ENCODE measurements around the gene N4BP2. TPM values are rescaled to one million over a fixed set of nuclear protein-coding genes. Genes with fewer than 3 reads are reported as not detected.
A peak's percentile ranks its signal among the peaks of the same experiment; 100 is the strongest.
"Not testable (repeated sequence)": the region's sequence is repeated elsewhere in the genome, so short reads cannot be mapped to it uniquely, and the experiment has no call there.

The N4BP2 gene
- total RNA-seq, 4 donors from 2014 or later, result 5.5 to 9.7 (median 7.7) TPM

DNA sequence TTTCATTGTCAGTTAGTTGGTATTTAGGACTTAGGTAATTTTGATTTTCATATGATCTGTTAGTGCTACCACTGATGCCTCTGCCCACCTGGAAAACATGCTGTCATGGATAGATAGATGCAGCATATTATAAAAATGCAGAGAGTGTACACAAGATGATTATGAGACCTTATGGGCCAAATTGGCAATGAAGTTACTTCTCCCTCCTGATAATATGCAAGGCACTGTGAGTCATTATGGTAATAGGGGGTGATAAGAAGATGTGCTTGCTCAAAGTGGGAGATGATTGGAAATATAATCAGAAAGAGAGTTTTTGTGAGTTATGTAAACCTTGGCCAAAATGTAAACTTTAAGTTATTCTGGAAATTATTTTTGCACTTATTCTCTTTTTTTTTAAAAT lies 83.5 kb downstream of the N4BP2 start:
- intact Hi-C loops (cut with DNase I), result no loop called here
- no peak for DNase-seq (ENCODE audit: extremely low spot score)
- Histone ChIP-seq H3K36me3 (peaks cover 0 to 27% (median 16%) of the 10 kb centered on the region in 4 donors), H3K4me3 (no peak overlapping the region), H3K9me3 (no peaks in the 10 kb centered on the region), H3K4me1 (peaks cover 0 to 3% (median 0%) of the 10 kb centered on the region in 4 donors), H3K27ac (replicated peaks in 1 of 4) (no peak overlapping the region), H3K27me3 (no peaks in the 10 kb centered on the region)
- TF ChIP-seq, protein P1, sequence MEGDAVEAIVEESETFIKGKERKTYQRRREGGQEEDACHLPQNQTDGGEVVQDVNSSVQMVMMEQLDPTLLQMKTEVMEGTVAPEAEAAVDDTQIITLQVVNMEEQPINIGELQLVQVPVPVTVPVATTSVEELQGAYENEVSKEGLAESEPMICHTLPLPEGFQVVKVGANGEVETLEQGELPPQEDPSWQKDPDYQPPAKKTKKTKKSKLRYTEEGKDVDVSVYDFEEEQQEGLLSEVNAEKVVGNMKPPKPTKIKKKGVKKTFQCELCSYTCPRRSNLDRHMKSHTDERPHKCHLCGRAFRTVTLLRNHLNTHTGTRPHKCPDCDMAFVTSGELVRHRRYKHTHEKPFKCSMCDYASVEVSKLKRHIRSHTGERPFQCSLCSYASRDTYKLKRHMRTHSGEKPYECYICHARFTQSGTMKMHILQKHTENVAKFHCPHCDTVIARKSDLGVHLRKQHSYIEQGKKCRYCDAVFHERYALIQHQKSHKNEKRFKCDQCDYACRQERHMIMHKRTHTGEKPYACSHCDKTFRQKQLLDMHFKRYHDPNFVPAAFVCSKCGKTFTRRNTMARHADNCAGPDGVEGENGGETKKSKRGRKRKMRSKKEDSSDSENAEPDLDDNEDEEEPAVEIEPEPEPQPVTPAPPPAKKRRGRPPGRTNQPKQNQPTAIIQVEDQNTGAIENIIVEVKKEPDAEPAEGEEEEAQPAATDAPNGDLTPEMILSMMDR (IDR thresholded peaks at IDR 0.05), result no peak

DNA sequence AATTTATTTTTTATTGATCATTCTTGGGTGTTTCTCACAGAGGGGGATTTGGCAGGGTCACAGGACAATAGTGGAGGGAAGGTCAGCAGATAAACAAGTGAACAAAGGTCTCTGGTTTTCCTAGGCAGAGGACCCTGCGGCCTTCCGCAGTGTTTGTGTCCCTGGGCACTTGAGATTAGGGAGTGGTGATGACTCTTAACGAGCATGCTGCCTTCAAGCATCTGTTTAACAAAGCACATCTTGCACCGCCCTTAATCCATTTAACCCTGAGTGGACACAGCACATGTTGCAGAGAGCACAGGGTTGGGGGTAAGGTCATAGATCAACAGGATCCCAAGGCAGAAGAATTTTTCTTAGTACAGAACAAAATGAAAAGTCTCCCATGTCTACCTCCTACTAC lies 83.9 kb downstream of the N4BP2 start:
- WGBS, result 86% methylated on average over 4 of the region's 4 CpGs
- intact Hi-C loops (cut with DNase I); H3K4me1 ChIP-seq; H3K27ac ChIP-seq (replicated peaks in 1 of 4); H3K27me3 ChIP-seq; DNase-seq (ENCODE audit: extremely low spot score); H3K9me3 ChIP-seq; H3K4me3 ChIP-seq: not testable (repeated sequence)
- H3K36me3 ChIP-seq, result peaks cover 0 to 27% (median 16%) of the 10 kb centered on the region in 4 donors

DNA sequence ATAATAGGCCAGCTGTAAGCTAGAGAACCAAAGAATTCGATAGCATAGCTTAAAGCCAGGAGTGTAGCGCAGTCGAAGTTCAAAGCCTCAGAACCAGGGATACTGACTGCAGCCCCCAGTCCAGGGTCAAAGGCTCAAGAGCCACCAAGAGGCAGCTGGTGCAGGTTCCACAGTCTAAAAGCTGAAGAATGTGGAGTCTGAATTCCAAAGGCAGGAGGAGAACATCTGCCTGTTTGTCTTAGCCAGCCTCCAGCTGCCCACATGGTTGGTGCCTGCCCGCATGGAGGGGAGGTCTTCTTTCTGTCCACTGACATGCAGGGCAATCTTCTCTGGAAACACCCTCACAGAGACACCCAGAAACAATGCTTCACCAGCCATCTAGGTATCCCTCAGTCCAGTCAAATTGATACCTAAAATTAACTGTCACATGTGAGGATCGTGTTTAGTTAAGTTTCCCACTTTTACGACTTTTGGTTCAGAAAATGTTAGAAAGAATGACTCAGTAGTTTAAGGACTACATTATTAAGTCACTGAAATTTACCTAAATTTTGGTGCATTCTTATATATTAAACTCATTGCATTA lies 87.4 kb downstream of the N4BP2 start:
- 94% methylated on average over 5 of the region's 6 CpGs for WGBS
- intact Hi-C loops (cut with DNase I), result no loop called here
- no peaks in the 10 kb centered on the region for H3K27me3 ChIP-seq
- no peak overlapping the region for H3K27ac ChIP-seq (replicated peaks in 1 of 4)
- no peak overlapping the region for H3K4me3 ChIP-seq
- H3K9me3 ChIP-seq, result no peaks in the 10 kb centered on the region
- H3K4me1 ChIP-seq, result peaks cover 0 to 3% (median 0%) of the 10 kb centered on the region in 4 donors
- TF ChIP-seq, protein P1 (IDR thresholded peaks at IDR 0.05), result no peak
- no peak for DNase-seq (ENCODE audit: extremely low spot score)
- peaks cover 0 to 16% (median 10%) of the 10 kb centered on the region in 4 donors for H3K36me3 ChIP-seq

DNA sequence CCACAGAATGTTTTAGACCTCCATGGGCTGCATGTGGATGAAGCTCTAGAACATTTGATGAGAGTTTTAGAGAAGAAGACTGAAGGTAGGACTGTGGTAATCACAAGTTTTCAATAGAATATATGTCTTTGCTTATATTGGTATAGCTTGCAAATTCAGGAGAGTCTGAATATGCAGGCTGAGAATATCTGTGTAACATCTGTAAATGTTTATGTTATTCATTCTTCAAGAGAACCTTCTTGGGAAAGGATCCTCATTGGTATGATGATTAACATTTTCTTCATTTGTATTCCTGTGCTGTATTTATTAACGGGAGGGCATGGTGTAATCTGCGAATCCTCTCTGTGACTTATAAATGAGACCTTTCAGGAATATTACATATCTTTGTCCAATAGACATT lies 88.1 kb downstream of the N4BP2 start:
- Histone ChIP-seq H3K4me3 (no peak overlapping the region), H3K27me3 (no peaks in the 10 kb centered on the region), H3K4me1 (peaks cover 0 to 3% (median 0%) of the 10 kb centered on the region in 4 donors), H3K36me3 (peaks cover 0 to 16% (median 10%) of the 10 kb centered on the region in 4 donors), H3K9me3 (no peaks in the 10 kb centered on the region), H3K27ac (replicated peaks in 1 of 4) (no peak overlapping the region)
- WGBS, result 69% methylated on average over 2 of the region's 2 CpGs
- DNase-seq (ENCODE audit: extremely low spot score), result no peak
- TF ChIP-seq POLR2AphosphoS5 (IDR thresholded peaks at IDR 0.05) (no peak), POLR2A (IDR thresholded peaks at IDR 0.05; ENCODE audit: low read depth) (no peak), EP300 (IDR thresholded peaks at IDR 0.05) (no peak)
- TF ChIP-seq, protein P1 (IDR thresholded peaks at IDR 0.05), result no peak
- intact Hi-C loops (cut with DNase I), result no loop called here

DNA sequence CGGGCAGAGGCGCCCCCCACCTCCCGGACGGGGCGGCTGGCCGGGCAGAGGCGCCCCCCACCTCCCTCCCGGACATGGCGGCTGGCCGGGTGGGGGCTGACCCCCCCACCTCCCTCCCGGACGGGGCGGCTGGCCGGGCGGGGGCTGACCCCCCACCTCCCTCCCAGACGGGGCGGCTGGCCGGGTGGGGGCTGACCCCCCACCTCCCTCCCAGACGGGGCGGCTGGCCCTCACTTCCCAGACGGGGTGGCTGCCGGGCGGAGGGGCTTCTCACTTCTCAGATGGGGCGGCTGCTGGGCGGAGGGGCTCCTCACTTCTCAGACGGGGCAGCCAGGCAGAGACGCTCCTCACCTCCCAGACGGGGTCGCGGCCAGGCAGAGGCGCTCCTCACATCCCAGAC lies 90.8 kb downstream of the N4BP2 start:
- H3K36me3 ChIP-seq, result peaks cover 0 to 15% (median 10%) of the 10 kb centered on the region in 4 donors
- DNase-seq (ENCODE audit: extremely low spot score); H3K9me3 ChIP-seq; intact Hi-C loops (cut with DNase I); H3K27me3 ChIP-seq; H3K4me1 ChIP-seq; H3K27ac ChIP-seq (replicated peaks in 1 of 4); H3K4me3 ChIP-seq: not testable (repeated sequence)
- WGBS, result no CpG with 5 or more reads among the region's 31 CpGs

DNA sequence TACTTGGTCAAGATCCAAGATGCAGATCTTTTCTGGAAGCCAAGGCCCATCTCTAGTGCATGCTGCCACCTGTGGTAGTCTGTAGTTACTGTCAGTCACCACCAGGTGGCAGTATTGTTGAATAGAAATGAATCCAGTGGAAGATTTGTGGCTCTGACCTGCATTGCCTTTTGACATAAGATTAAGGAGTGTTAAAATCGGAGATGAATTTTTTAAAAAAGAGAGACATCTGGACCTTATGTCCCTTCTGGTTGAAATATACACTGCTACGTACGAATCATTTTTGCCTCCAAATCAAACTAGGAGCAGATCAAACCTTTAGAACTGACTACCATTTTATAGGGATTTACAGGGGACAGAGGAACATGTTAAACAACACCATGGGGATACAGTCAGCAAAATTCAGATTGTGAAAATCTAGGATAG lies 93.3 kb downstream of the N4BP2 start:
- Histone ChIP-seq H3K36me3 (no peaks in the 10 kb centered on the region), H3K27me3 (no peaks in the 10 kb centered on the region), H3K27ac (replicated peaks in 1 of 4) (no peak overlapping the region), H3K4me1 (peaks cover 0 to under 1% (median 0%) of the 10 kb centered on the region in 4 donors), H3K4me3 (no peak overlapping the region), H3K9me3 (no peaks in the 10 kb centered on the region)
- 97% methylated on average over 3 of the region's 3 CpGs for WGBS
- no peak for DNase-seq (ENCODE audit: extremely low spot score)
- TF ChIP-seq EP300 (IDR thresholded peaks at IDR 0.05), result no peak
- TF ChIP-seq, protein P1 (IDR thresholded peaks at IDR 0.05), result peak; percentile 85 to 89 (median 87)
- no peak for TF ChIP-seq POLR2AphosphoS5 (IDR thresholded peaks at IDR 0.05)
- TF ChIP-seq POLR2A (IDR thresholded peaks at IDR 0.05; ENCODE audit: low read depth), result no peak
- intact Hi-C loops (cut with DNase I), result loop anchor here (2.0 to 10.0 kb wide), 3 partner anchors 95 to 175 kb away; partner anchors contain the start of gene N4BP2

Measured in esophagus muscularis mucosa (tissue), 4 donors.